Activated naive CD4-positive, alpha-beta T cell treated with anti-CD3 and anti-CD28 coated beads for 36 hours (primary cell): ENCODE measurements around the gene CAPN5. TPM values are rescaled to one million over a fixed set of nuclear protein-coding genes. Genes with fewer than 3 reads are reported as not detected.
"Not testable (repeated sequence)": the region's sequence is repeated elsewhere in the genome, so short reads cannot be mapped to it uniquely, and the experiment has no call there.

ENCODE experiments used
- CTCF ChIA-PET: fragments of 350-600 bp; sonication (Branson Sonifier 250); formaldehyde crosslinking; loops from one replicate; lab custom pipeline; 2021; ENCODE audit warnings: antibody characterized with exemption; lab: Charles Lee
- DNase-seq: peaks from one replicate; pipeline ENCODE4 v3.0.0-alpha.2; 2020
- H3K27ac Mint-ChIP-seq: one replicate; pipeline ENCODE4 v1.8.0; 2021; ENCODE audit warnings: mild to moderate bottlenecking, mixed read lengths
- H3K27me3 Mint-ChIP-seq: one replicate; pipeline ENCODE4 v1.8.0; 2021; ENCODE audit warnings: low read depth, mixed read lengths
- H3K36me3 Mint-ChIP-seq: one replicate; pipeline ENCODE4 v1.8.0; 2021; ENCODE audit warnings: low read depth, mixed read lengths
- H3K4me1 Mint-ChIP-seq: one replicate; pipeline ENCODE4 v1.8.0; 2021; ENCODE audit warnings: low read depth, mixed read lengths
- H3K4me3 Mint-ChIP-seq: one replicate; pipeline ENCODE4 v1.8.0; 2021; ENCODE audit warnings: mild to moderate bottlenecking, moderate library complexity, mixed read lengths
- H3K9me3 Mint-ChIP-seq: one replicate; pipeline ENCODE4 v1.8.0; 2021; ENCODE audit warnings: mixed read lengths
- intact Hi-C: fragments of 100-400 bp; cut with micrococcal nuclease; formaldehyde crosslinking; loops from one replicate; pipeline ENCODE4 v1.15.1; 2023
- total RNA-seq, 2 experiments: library from RNA; stranded (reverse); gene quantifications; one replicate each; pipeline ENCODE4 v1.2.3, GENCODE V29; 2021

Gene CAPN5
- total RNA-seq, 2 experiments from 2014 or later, result 0.79 to 1.5 TPM

- peak overlapping the region; percentile 34 for H3K4me3 Mint-ChIP-seq
- no peaks in the 10 kb centered on the region for H3K9me3 Mint-ChIP-seq
- H3K36me3 Mint-ChIP-seq, result no peaks in the 10 kb centered on the region
- H3K27ac Mint-ChIP-seq, result no peak overlapping the region
- CTCF ChIA-PET, result interaction anchor here (0.8 to 2.6 kb wide), 13 partner anchors 11 to 456 kb away, joined by 3 to 25 read pairs (median 6); partner anchors contain the start of gene B3GNT6
- peak; percentile 73 for DNase-seq
- H3K27me3 Mint-ChIP-seq, result peaks cover 3% of the 10 kb centered on the region
- peaks cover 8% of the 10 kb centered on the region for H3K4me1 Mint-ChIP-seq
- intact Hi-C loops, result loop anchor here (2.0 to 5.0 kb wide), 4 partner anchors 185 to 809 kb away; partner anchors contain the start of gene ACER3
Observed at GRCh38 chr11:77046060-77046501, 20.7 kb upstream of the CAPN5 start.

GRCh38 chr11:77047007-77047927 is 19.5 kb upstream of the CAPN5 start:
- Mint-ChIP-seq H3K27me3 (peaks cover 3% of the 10 kb centered on the region), H3K4me3 (peak overlapping the region; percentile 52), H3K9me3 (no peaks in the 10 kb centered on the region), H3K36me3 (no peaks in the 10 kb centered on the region), H3K4me1 (peaks cover 8% of the 10 kb centered on the region), H3K27ac (peak overlapping the region; percentile 64)
- intact Hi-C loops, result loop anchor here (1.0 to 5.0 kb wide), 12 partner anchors 19 to 810 kb away; partner anchors contain the start of genes ACER3 and CAPN5
- DNase-seq, result peak; percentile 88
- CTCF ChIA-PET, result interaction anchor here (0.6 to 3.8 kb wide), 25 partner anchors 10 to 603 kb away, joined by 3 to 81 read pairs (median 4); no protein-coding TSS in a partner anchor

GRCh38 chr11:77047928-77048446 is 18.8 kb upstream of the CAPN5 start:
- H3K27ac Mint-ChIP-seq, DNase-seq, H3K27me3 Mint-ChIP-seq, H3K36me3 Mint-ChIP-seq, H3K9me3 Mint-ChIP-seq, H3K4me3 Mint-ChIP-seq, H3K4me1 Mint-ChIP-seq: not testable (repeated sequence)
- intact Hi-C loops, result loop anchor here (1.0 to 5.0 kb wide), 12 partner anchors 18 to 811 kb away; partner anchors contain the start of genes ACER3 and CAPN5
- CTCF ChIA-PET, result interaction anchor here (0.6 to 3.8 kb wide), 23 partner anchors 11 to 501 kb away, joined by 3 to 81 read pairs (median 4); no protein-coding TSS in a partner anchor

GRCh38 chr11:77049026-77049425 is 17.7 kb upstream of the CAPN5 start:
- Mint-ChIP-seq H3K36me3 (no peaks in the 10 kb centered on the region), H3K27ac (no peak overlapping the region), H3K27me3 (peaks cover 2% of the 10 kb centered on the region), H3K9me3 (no peaks in the 10 kb centered on the region), H3K4me3 (no peak overlapping the region), H3K4me1 (peaks cover 8% of the 10 kb centered on the region)
- no peak for DNase-seq
- intact Hi-C loops, result loop anchor here (5.0 kb wide), 2 partner anchors 573 to 812 kb away; no protein-coding TSS in a partner anchor
- CTCF ChIA-PET, result interaction anchor here (1.2 to 3.8 kb wide), 3 partner anchors 43 to 500 kb away, joined by 3 to 81 read pairs (median 8); no protein-coding TSS in a partner anchor

- Mint-ChIP-seq H3K36me3 (no peaks in the 10 kb centered on the region), H3K9me3 (peaks cover 5% of the 10 kb centered on the region), H3K27me3 (no peaks in the 10 kb centered on the region), H3K27ac (no peak overlapping the region), H3K4me3 (no peak overlapping the region), H3K4me1 (peaks cover 5% of the 10 kb centered on the region)
- CTCF ChIA-PET, result interaction anchor here (0.8 to 4.1 kb wide), 4 partner anchors 11 to 132 kb away, joined by 3 to 19 read pairs (median 4); no protein-coding TSS in a partner anchor
- intact Hi-C loops, result no loop called here
- no peak for DNase-seq
Observed at GRCh38 chr11:77051511-77051910, 15.3 kb upstream of the CAPN5 start.

- CTCF ChIA-PET, result interaction anchor here (1.1 to 4.1 kb wide), 3 partner anchors 12 to 39 kb away, joined by 3 to 19 read pairs (median 5); no protein-coding TSS in a partner anchor
- Mint-ChIP-seq H3K27ac (no peak overlapping the region), H3K4me1 (no peaks in the 10 kb centered on the region), H3K36me3 (no peaks in the 10 kb centered on the region), H3K27me3 (no peaks in the 10 kb centered on the region), H3K4me3 (no peak overlapping the region), H3K9me3 (peaks cover 9% of the 10 kb centered on the region)
- no peak for DNase-seq
- intact Hi-C loops, result no loop called here
Observed at GRCh38 chr11:77052518-77052917, 14.3 kb upstream of the CAPN5 start.

GRCh38 chr11:77053217-77054015 is 13.4 kb upstream of the CAPN5 start:
- no peaks in the 10 kb centered on the region for H3K4me1 Mint-ChIP-seq
- CTCF ChIA-PET, result interaction anchor here (0.7 to 4.1 kb wide), 3 partner anchors 9 to 38 kb away, joined by 3 to 19 read pairs (median 5); no protein-coding TSS in a partner anchor
- H3K27me3 Mint-ChIP-seq, result no peaks in the 10 kb centered on the region
- no peaks in the 10 kb centered on the region for H3K36me3 Mint-ChIP-seq
- intact Hi-C loops, result no loop called here
- DNase-seq, result no peak
- H3K9me3 Mint-ChIP-seq, result peaks cover 9% of the 10 kb centered on the region
- H3K4me3 Mint-ChIP-seq, result no peak overlapping the region
- H3K27ac Mint-ChIP-seq, result no peak overlapping the region

GRCh38 chr11:77054084-77054483 is 12.7 kb upstream of the CAPN5 start:
- H3K36me3 Mint-ChIP-seq, result no peaks in the 10 kb centered on the region
- H3K4me3 Mint-ChIP-seq, result no peak overlapping the region
- H3K27me3 Mint-ChIP-seq, result no peaks in the 10 kb centered on the region
- intact Hi-C loops, result no loop called here
- no peak overlapping the region for H3K27ac Mint-ChIP-seq
- no peak for DNase-seq
- H3K9me3 Mint-ChIP-seq, result peaks cover 9% of the 10 kb centered on the region
- CTCF ChIA-PET, result interaction anchor here (4.1 kb wide), 1 partner anchor 37 kb away, joined by 19 read pairs; no protein-coding TSS in a partner anchor
- H3K4me1 Mint-ChIP-seq, result no peaks in the 10 kb centered on the region

GRCh38 chr11:77055101-77055561 is 11.6 kb upstream of the CAPN5 start:
- Mint-ChIP-seq H3K27me3 (no peaks in the 10 kb centered on the region), H3K36me3 (no peaks in the 10 kb centered on the region), H3K4me1 (no peaks in the 10 kb centered on the region), H3K9me3 (peaks cover 9% of the 10 kb centered on the region), H3K4me3 (no peak overlapping the region), H3K27ac (no peak overlapping the region)
- intact Hi-C loops, result no loop called here
- CTCF ChIA-PET, result interaction anchor here (1.1 kb wide), 1 partner anchor 9 kb away, joined by 4 read pairs; no protein-coding TSS in a partner anchor
- DNase-seq, result no peak

GRCh38 chr11:77055913-77056312 is 10.9 kb upstream of the CAPN5 start:
- H3K27ac Mint-ChIP-seq, result no peak overlapping the region
- H3K36me3 Mint-ChIP-seq, result no peaks in the 10 kb centered on the region
- H3K4me3 Mint-ChIP-seq, result no peak overlapping the region
- H3K27me3 Mint-ChIP-seq, result no peaks in the 10 kb centered on the region
- DNase-seq, result no peak
- CTCF ChIA-PET, result no interaction called here
- intact Hi-C loops, result no loop called here
- peaks cover 9% of the 10 kb centered on the region for H3K9me3 Mint-ChIP-seq
- H3K4me1 Mint-ChIP-seq, result no peaks in the 10 kb centered on the region

- CTCF ChIA-PET, result interaction anchor here (1.0 kb wide), 1 partner anchor 60 kb away, joined by 3 read pairs; no protein-coding TSS in a partner anchor
- Mint-ChIP-seq H3K4me3 (no peak overlapping the region), H3K36me3 (no peaks in the 10 kb centered on the region), H3K9me3 (peaks cover 9% of the 10 kb centered on the region), H3K4me1 (no peaks in the 10 kb centered on the region), H3K27me3 (no peaks in the 10 kb centered on the region), H3K27ac (no peak overlapping the region)
- DNase-seq, result no peak
- intact Hi-C loops, result no loop called here
Observed at GRCh38 chr11:77056814-77057402, 9.9 kb upstream of the CAPN5 start.
